Bone marrow (tissue), 2 donors: ENCODE measurements around the gene FMN1.

ENCODE experiments used
- DNase-seq, 2 donors: peaks; one replicate each; lab custom pipeline; 2025; lab: John Stamatoyannopoulos, UW

Gene FMN1

DNA sequence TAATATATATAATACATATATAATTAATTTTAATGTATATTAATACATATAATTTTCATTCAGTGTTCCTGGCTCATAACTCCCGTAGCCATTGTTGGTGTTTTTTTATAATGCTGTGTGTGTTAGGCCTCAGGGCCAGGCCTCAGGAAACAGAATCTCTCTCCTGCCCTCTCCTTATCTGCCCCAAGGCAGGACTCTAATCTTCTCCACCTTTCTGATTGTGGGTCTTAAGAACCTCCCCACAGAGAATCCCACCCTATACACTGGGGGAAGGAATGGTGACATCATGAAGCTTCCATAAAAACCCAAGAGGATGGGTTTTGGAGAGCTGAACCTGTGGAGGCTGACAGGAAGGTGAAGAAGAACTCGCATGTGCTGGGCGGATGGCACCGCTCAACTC is 4.0 kb upstream of the FMN1 start:
- DNase-seq, result no peak

DNA sequence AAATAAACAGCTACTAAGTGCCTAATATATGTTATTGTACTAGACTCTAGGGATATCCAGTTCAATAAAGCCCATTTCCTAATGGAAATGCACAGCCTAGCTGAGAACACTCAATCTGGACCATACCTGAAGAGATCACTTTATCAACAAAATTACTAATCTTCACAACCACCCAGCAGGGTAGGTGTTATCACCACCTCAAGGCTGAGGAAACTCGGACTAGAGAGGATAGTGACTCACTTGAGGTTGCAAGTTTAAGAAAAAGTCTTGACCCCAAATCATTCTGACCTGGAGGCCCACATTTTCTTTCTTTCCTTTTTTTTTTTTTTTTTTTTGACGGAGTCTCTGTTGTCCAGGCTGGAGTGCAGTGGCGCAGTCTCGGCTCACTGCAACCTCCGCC is 3.1 kb upstream of the FMN1 start:
- DNase-seq, result no peak

DNA sequence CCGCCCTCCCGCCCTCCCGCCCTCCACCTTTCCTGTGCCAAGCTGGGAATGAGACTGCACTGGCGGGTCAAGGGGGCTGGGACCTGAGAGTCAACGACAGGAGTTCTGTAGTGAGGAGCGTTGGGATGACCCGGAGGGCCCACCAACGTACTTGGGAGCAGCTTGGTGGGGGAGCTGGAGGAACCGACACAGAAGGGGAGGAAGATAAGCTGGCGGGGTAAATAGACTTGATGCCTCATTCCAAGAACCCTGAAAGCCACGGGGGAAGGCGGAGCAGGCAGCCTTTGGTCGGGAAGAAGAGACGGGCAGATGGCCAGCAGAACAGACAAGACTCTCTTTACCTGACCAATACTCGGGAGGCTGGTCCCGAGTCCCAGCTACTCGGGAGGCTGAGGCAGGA is 277 bp downstream of the FMN1 start:
- no peak for DNase-seq

DNA sequence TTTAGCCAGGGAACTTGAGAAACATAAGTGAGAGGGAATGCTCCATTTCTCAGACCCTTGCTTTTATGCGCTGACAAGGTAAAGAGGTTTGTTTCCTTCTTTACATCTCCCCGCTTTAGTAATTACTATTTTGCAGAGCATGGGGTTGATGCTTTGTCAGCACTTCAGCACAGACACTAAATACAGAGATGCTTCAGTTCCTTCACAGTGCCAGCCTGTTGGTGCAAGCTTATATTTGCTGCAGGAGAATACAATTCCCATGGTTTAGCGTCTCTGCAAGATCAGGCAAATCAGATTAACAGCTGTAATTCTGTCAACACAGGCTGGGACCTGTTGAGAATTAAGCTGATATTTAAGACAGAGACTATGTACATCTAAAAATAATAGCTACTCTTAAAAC is 2.9 kb downstream of the FMN1 start:
- no peak for DNase-seq

DNA sequence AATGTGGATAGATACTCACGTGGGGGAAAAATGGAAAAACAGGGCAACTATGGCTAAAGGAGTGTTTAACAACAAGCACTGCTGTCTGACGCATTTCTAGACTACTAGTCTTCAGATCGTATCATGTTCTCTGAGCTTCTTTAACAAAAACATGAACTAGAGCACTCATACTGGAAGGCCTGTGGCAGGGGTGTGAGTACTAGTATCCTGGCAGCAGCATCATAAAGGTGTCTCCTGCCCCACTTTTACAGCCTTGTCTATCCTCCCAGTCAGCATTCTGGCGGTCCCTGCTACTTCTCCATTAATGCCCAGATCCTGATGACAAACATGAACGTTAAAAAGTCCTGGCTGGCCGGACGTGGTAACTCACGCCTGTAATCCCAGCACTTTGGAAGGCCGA is 4.0 kb downstream of the FMN1 start:
- no peak for DNase-seq

DNA sequence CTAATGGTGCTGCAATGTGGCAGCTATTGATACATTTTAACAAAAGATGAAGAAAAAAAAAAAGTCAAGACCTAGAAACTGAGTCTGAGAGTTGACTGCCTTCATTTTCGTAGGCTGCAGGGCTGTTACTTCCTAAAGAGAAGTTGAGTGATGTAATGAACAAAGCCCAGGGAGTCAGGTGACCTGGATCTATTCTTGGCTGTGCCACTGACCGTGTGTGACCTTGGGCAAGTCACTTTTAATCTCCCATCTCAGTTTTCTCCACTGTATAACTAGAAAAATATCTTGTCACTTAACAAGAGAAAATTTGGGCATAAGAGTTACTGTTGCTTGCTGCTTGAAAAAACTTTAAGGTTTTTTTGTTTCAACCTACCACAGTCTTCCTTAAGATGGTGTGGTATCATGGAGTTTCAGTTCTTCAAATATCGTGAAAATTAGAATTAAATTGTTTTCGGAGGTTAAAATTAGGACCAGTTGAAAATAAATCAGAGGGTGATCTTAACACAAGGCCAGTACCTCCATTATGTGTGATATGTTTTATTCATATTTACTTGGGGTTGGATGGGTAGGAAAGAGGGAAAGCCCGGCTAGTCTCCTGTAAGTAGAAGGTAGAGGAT is 5.8 kb downstream of the FMN1 start:
- no peak for DNase-seq

DNA sequence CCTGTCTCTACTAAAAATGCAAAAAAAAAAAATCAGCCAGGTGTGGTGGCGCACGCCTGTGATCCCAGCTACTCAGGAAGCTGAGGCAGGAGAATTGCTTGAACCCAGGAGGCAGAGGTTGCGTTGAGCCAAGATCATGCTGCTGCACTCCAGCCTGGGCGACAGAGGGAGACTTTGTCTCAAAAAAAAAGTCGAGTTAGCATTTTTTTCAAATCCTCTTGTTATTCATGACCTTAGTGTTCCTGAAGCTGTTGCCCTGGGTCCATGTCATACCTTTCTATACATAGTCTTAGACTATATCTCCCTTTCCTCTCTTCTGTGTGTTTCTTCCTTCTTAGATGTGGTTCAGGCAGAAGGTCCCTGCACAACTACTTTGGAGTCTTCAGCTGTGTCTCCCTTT is 6.4 kb downstream of the FMN1 start:
- DNase-seq, result no peak

DNA sequence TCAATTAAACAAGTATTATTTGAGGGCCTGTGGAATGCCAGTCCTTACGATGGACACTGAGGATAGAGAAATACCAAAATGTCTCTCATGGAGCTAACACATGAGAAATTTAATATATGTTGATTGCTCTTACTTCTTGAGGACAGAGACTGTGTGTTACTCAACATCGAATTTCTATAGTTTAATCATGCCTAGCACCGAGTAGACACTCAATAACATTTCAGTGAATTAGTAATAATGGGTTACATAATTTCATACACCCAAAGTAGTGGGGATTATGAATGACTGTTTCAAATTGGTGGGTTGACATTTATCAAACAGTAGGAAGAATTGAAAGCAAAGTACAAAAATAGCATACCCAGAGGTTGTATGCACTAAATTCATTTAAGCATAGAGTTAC is 11.2 kb downstream of the FMN1 start:
- DNase-seq, result no peak

DNA sequence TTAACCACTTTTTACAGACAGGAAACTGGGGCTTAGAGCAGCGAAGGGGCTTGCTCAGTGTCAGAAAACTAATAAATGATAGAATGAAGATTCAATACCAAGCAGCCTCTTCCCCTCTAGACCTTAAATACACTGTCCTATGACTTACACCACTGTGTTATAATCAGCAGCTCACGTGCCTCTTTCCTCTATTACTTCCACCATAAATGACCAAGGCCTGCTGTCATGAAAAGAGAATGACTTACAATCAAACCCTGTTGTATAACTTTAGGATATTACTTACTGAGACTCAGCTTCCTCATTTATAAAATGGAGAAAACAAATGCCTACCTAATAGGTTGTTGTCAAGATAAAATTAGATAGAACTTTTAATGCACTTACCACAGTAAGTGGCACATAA is 11.6 kb downstream of the FMN1 start:
- DNase-seq, result no peak

DNA sequence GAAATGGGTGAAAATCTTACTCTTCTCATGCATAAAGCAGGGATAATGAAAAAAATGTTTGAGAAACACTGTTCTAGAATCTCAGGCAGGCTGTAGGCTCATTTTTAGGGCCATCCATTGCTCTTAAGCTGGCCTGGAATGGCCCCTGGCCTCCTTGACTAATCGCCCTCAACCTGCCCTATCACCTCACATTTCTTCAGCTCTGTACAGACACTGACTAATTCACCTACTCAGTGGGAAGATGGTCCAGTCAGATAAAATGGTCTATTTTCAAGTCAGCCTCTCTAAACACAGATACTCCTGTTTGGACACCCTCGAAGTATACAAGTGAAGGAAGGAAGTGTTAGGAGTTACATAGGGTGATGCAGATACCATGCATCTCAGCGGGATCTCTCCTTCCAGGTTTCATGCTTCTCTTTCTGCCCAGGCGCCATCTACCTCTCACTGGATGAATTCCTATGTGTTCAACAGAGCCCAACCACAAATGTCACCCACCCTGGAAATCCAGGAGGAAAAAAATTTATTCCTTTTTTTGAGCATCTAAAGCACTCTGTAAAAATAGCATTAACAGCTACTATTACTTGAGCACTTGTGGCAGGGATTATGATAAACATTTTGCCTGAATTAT is 12.1 kb downstream of the FMN1 start:
- DNase-seq, result no peak

DNA sequence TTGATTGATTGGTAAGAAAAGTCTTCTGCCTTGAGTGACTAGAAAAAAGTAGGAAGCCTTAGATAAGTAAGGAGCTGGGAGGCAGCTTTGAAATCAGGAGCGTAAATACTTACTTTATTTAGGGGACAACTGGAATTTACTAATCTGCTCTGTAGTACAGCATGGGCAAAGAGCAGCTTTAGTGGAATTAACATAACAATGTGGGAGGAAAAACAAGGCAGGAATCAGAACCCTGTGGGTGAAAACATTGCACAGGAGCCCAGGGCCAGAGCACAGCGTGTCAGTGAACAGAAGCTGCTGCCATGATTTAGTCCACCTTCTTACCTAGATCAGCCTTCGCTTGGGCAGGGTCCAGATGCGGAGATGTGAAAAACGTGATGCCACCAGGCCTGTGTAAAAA is 14.6 kb downstream of the FMN1 start:
- no peak for DNase-seq

DNA sequence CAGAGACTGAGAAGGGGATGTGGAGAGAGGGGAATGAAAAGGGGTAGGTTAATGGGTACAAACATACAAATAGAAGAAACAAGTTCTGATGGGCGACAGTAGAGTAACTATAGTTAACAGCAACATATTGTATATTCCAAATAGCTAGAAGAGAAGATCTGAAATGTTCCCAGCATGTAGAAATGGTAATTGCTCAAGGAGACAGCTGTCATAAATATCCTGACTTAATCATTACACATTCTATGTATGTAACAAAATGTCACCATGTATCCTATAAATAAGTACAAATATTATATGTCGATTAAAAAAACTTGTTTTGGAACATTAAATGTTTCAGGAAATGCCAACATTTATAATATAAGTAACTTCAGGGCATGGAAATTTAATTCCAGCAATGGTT is 23.3 kb downstream of the FMN1 start:
- no peak for DNase-seq

DNA sequence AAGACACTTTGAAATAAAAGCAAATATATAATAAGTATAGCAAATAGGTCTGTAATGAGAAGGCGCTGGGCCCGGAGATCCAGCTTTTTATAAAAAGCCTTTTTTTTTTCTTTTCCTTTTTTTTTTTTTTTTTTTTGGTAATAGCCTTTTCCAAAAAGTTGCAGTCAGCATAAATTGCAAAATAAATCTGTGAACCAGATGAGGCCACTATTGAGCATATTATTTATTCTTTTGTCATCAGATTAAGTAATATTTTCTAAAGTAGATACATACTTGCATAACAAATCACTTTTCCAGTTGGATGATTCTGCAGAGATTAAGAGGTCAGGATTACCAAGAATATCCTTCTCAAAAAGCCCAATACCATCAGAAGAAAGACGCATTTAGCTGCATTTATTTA is 24.9 kb downstream of the FMN1 start:
- DNase-seq, result no peak

DNA sequence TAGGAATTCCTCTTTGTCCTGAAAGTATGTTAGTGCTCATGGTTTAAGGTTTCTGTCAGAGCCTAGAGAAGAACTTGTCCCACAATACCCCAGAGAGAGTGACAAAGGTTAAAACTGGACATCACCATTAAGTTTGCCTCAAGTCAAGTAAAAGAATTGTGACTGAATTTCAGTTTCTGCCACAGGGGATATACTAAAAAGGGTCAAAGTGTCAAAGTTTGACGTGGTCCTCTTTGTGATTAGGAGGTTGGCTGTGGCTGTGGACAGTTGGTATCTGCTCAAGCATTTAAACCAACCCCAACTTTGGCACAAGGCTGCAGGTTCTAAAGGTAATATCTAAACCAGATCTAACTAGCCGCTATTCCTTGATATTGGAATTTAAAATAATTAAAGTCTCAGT is 26.1 kb downstream of the FMN1 start:
- no peak for DNase-seq

DNA sequence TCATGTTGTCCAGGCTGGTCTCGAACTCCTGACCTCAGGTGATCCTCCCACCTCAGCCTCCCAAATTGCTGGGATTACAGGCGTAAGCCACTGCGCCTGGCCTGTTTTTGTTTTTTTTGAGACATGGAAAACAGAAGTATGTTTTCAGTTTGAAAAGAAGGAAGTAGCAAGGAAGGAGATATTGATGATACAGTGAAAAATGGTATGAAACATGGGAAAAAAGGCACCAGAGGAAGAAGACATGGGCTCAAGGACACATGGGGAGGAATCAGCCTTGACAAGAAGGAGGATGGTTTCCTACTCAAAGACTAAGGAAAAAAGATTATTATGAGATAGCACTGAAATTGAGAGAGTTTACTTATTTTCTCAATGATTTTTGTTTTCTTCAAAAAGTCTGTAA is 30.7 kb downstream of the FMN1 start:
- DNase-seq, result no peak

DNA sequence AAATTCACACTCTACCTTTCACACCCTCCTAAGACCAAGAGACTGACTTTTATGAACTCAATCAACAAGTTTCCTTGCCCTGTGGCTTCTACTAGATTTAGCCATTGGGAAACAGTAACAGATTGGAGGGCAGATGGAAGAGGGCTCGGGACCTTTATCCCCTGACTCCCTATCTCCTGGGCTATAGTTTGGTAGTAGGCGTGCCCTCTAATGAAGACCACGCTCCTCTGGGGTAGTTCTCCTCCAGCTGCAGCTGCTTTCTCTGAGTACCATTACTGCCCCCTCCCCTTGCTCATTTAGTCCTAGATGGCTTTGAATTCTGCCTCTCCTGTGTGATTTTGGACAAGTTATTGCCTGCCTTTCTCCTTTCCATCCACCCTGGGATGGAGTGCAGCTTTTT is 33.3 kb downstream of the FMN1 start:
- no peak for DNase-seq

DNA sequence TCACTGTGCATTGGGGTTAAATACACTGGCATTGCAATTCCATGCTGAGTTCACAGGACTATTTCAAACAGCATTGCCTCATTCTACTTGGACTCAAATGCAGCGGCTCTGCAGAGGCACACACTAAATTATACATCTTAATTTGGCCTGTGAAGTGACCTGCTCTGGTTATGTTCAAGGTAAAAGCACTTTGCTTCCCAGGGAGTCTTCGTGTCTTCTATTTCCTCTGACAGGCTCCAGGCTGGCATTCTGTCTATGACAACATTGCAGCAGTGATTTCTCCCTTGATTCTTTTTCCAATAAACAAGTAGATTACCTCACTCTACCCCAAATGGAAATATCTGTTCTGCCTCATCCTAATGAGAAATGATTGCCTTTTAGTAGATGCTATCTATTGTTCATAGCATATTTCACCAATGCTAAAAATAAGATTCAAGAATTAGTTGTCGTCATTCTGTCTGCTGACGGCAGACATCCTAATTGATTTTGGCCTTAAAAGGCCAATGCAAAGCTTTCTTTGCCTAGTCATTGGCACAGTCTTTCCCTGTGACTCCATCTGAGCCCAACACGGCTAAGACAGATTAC is 33.8 kb downstream of the FMN1 start:
- no peak for DNase-seq

DNA sequence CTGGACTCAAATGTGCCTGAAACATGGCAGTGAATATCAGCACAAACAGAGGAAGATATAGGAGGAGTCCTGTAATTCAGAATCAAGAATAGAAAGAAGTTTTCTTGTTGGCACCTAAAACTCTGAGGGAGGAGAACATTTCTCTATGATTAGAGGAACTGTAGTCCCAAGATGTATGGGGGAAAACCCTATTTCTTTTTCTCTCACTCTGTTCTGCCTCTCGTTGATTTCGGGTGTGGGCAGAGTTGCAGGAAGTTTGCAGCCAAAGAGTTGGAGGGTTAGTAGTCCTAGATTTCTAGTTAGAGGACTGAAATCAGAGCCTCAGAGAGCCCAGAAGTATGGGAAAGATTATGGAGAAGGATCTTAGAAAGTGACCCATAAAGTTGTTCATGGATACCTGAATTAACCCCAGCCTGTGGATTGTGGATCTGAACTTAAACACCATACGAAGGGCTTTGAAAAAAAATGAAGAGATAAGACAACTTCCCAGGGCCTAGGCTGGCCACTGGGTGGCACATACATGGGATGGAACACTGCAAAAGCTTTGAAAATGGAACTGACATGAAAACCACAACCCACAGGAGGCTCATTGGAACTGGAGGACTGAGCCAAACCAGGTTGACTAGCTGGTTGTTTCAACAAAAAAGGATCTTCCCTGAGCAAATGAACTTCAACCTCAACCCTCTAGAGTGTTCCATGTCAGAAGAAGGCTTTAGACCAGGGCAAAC is 34.6 kb downstream of the FMN1 start:
- no peak for DNase-seq

DNA sequence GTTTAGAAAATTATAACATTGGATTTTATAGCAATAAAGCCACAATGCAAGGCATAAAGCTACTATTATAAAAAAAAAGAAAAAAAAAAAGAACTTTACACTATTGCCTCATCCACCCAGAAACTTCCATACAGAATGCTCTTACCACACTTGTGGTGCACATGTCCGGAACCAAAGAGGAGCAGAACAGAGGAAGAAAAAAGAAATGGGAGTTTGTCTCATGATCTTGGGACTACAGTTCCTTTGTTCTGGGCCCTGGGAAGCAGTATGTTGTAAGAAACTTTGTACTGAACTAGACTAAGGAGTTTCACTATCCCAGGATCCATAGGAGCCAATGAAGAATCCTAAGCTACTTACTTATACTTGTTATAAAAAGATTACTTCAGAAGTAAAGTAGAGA is 36.1 kb downstream of the FMN1 start:
- DNase-seq, result no peak

DNA sequence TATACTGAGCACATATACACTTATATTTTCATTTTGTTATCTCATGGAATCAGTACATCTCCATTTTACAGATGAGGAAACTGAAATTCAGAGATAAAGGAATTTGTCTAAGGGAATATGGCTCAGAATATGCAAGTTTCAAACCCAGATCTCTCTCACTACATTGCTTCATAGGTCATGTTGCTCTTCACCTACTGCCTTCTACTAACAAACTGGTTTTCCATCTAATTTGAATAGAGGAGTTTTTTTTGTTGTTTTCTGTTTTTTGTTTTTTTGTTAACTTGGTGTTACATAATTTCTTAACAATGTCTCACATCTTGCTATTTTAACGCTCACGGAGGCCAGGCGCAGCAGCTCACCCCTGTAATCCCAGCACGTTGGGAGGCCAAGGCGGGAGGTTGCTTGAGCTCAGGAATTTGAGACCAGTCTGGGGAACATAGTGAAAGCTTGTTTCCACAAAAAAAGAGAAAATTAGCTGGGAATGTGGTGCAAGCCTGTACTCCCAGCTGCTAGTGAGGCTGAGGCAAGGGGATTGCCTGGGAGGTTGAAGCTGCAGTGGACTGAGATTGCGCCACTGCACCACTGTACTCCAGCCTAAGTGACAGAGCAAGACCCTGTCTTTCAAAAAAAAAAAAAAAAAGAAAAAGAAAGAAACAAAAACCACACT is 37.0 kb downstream of the FMN1 start:
- DNase-seq, result no peak

DNA sequence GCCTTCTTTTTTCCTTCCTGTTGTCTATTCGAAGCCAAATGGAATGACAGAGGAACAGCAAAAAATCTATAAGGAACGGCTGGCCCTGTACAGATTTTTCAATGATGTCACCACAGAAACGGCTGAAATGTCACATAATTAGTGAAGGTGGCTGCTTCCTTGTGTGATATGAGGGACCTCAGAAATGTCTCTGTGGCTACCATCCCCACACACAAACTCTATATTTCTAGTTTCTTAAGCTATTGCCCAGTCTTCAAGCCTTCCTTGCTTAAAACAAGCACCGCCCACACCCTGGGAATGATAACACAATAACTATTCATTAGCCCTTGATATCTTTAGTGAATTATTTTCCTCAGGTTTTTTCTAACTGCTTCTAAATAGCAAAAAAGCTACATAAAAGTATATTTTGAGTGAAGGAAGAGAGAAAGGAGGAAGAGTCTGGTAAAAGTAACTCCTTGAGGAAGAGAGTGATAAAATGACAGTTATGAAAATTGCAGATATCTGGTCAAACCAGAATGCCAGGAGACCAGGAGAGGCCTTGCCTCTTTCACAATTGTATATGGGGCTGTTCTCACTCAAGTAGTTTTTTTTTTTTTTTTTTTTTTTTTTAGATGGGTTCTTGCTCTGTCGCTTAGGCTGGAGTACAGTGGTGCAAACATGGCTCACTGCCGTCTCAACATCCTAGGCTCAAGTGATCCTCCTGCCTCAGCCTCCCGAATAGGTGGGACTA is 38.7 kb downstream of the FMN1 start:
- no peak for DNase-seq
